ENCODE results near the gene CNOT10. TPM values are rescaled to one million over a fixed set of nuclear protein-coding genes. Genes with fewer than 3 reads are reported as not detected.

Gene CNOT10
- total and polyA plus RNA-seq, 2 donors (not counting 1 experiment from before 2014, with no cell fraction given), result 22.6 to 69.0 TPM

DNA sequence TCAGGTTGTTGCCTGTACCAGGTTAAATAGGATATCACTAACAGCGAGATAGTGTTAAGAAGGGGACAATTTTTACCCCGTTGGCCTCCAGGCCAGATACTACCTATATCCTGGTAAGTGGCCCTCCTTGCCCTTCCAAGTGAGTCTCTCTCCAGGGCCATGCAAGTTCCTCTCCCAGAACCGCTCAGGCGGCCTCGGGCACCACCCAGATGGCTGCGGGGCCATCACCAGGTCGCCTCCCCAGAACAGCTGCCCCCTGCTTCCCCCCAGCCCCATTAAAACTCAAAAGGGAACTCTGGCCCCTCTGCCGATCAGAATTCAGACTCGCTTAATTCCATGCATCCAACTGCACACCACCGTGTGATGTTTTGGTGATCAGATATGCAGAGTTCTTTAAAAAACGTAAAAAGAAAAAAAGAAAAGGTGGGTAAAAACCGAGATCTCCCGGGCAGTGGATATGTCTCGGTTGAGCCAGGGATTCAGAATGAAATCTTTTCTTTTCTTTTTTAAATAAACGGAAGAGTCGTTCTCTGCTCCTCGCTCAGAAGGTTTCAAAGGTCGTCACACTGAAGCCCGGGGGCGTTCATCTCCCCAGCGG, 131.0 kb downstream of the CNOT10 start:
- intact Hi-C loops (cut with micrococcal nuclease), result no loop called here
- WGBS (ENCODE audit: insufficient coverage), result 42% methylated on average over 7 of the region's 21 CpGs

More for the DNA sequence above, 131.0 kb downstream of the CNOT10 start:
- Histone ChIP-seq H3K27ac (ENCODE audit: low read length in 2 of 2) (no peak overlapping the region), H3K27me3 (replicated peaks in 1 of 4; ENCODE audit: control extremely low read depth in 1 of 4, control insufficient read depth in 3 of 4, insufficient read depth in 4 of 4, low read length in 3 of 4) (peaks cover 0 to 27% (median 15%) of the 10 kb centered on the region in 4 experiments), H3K4me1 (ENCODE audit: control insufficient read depth in 2 of 2, insufficient read depth in 2 of 2, low read length in 2 of 2) (peaks cover 14 to 23% of the 10 kb centered on the region in 2 donors), H3K79me2 (ENCODE audit: control insufficient read depth, insufficient read depth, low read length) (no peaks in the 10 kb centered on the region), H3K4me3 (ENCODE audit: control extremely low read depth in 1 of 5, extremely low read depth in 1 of 5, insufficient read depth in 1 of 5, low read depth in 2 of 5, low read length in 4 of 5) (no peak overlapping the region), H3K36me3 (replicated peaks in 1 of 2; ENCODE audit: control extremely low read depth in 1 of 2, control insufficient read depth in 1 of 2, extremely low read depth in 1 of 2, insufficient read depth in 2 of 2, low read length in 1 of 2) (no peaks in the 10 kb centered on the region), H3K9me3 (ENCODE audit: control extremely low read depth in 1 of 3, control insufficient read depth in 2 of 3, insufficient read depth in 1 of 3, low read length in 2 of 3) (no peaks in the 10 kb centered on the region), H3K9ac (ENCODE audit: low read length) (no peak overlapping the region), H4K20me1 (ENCODE audit: control insufficient read depth, insufficient read depth, low read length, poor library complexity, severe bottlenecking) (no peaks in the 10 kb centered on the region), H2AFZ (ENCODE audit: insufficient read depth, low read depth, low read length, poor library complexity, severe bottlenecking) (no peak overlapping the region), H3K4me2 (replicated peaks; ENCODE audit: low read depth, low read length, poor library complexity, severe bottlenecking) (peak overlapping the region; percentile 79)
- Mint-ChIP-seq H3K9me3 (ENCODE audit: insufficient read depth) (no peaks in the 10 kb centered on the region), H3K4me1 (peaks cover 30% of the 10 kb centered on the region), H3K27ac (no peak overlapping the region), H3K4me3 (peak overlapping the region; percentile 58), H3K27me3 (peaks cover 44% of the 10 kb centered on the region)
- no peak for ATAC-seq (ENCODE audit: low read depth)
- ChIA-PET CTCF (no interaction called here), POLR2A (no interaction called here)
- TF ChIP-seq, protein P1, sequence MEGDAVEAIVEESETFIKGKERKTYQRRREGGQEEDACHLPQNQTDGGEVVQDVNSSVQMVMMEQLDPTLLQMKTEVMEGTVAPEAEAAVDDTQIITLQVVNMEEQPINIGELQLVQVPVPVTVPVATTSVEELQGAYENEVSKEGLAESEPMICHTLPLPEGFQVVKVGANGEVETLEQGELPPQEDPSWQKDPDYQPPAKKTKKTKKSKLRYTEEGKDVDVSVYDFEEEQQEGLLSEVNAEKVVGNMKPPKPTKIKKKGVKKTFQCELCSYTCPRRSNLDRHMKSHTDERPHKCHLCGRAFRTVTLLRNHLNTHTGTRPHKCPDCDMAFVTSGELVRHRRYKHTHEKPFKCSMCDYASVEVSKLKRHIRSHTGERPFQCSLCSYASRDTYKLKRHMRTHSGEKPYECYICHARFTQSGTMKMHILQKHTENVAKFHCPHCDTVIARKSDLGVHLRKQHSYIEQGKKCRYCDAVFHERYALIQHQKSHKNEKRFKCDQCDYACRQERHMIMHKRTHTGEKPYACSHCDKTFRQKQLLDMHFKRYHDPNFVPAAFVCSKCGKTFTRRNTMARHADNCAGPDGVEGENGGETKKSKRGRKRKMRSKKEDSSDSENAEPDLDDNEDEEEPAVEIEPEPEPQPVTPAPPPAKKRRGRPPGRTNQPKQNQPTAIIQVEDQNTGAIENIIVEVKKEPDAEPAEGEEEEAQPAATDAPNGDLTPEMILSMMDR (IDR thresholded peaks at IDR 0.05), result no peak
- TF ChIP-seq EZH2 (IDR thresholded peaks at IDR 0.05; ENCODE audit: borderline replicate concordance, insufficient read depth, low read depth, low read length, poor library complexity, severe bottlenecking), result no peak
- no peak for DNase-seq

Data from B cell (primary cell).